GM23248 (cell line): ENCODE results near the gene ARHGAP5. TPM values are rescaled to one million over a fixed set of nuclear protein-coding genes. Genes with fewer than 3 reads are reported as not detected.
A peak's percentile ranks its signal among the peaks of the same experiment; 100 is the strongest.

ENCODE experiments used
- DNase-seq: peaks from one replicate; pipeline ENCODE4 v3.0.0-alpha.2; 2015
- H2AFZ ChIP-seq: fragments of 200-600 bp; sonication (generic); 2 replicates; pipeline ENCODE4 v1.6.1; 2016; ENCODE audit warnings: antibody characterized with exemption
- H3F3A ChIP-seq: fragments of 200-600 bp; sonication (generic); 2 replicates; pipeline ENCODE4 v1.6.1; 2016; ENCODE audit warnings: mild to moderate bottlenecking, antibody characterized with exemption, mixed run types; ENCODE audit not compliant: insufficient read depth
- H3K27ac ChIP-seq: fragments of 200-600 bp; sonication (generic); 2 replicates; pipeline ENCODE4 v1.5.1; 2016; ENCODE audit warnings: mild to moderate bottlenecking
- H3K27me3 ChIP-seq: fragments of 200-600 bp; sonication (generic); replicated peaks from 2 replicates; pipeline ENCODE4 v1.6.1; 2016; ENCODE audit warnings: mild to moderate bottlenecking; ENCODE audit not compliant: insufficient read depth
- H3K36me3 ChIP-seq: fragments of 200-600 bp; sonication (generic); 2 replicates; pipeline ENCODE4 v1.6.1; 2016; ENCODE audit warnings: low read depth, mild to moderate bottlenecking
- H3K4me1 ChIP-seq: fragments of 200-600 bp; sonication (generic); 2 replicates; pipeline ENCODE4 v1.6.1; 2016; ENCODE audit warnings: mild to moderate bottlenecking; ENCODE audit not compliant: insufficient read depth
- H3K4me2 ChIP-seq: fragments of 200-600 bp; sonication (generic); one replicate; pipeline ENCODE4 v1.6.1; 2016; ENCODE audit warnings: mild to moderate bottlenecking; ENCODE audit not compliant: unreplicated experiment
- H3K4me3 ChIP-seq: fragments of 200-600 bp; sonication (generic); 2 replicates; pipeline ENCODE4 v1.5.1; 2016; ENCODE audit warnings: mild to moderate bottlenecking
- H3K79me2 ChIP-seq: fragments of 200-600 bp; sonication (generic); 2 replicates; pipeline ENCODE4 v1.6.1; 2016; ENCODE audit warnings: mild to moderate bottlenecking; ENCODE audit not compliant: insufficient read depth
- H3K9ac ChIP-seq: fragments of 200-600 bp; sonication (generic); 2 replicates; pipeline ENCODE4 v1.6.1; 2016; ENCODE audit warnings: mild to moderate bottlenecking
- H3K9me2 ChIP-seq: fragments of 200-600 bp; sonication (generic); 2 replicates; pipeline ENCODE4 v1.6.1; 2016; ENCODE audit warnings: mixed run types, mild to moderate bottlenecking, moderate library complexity; ENCODE audit not compliant: insufficient read depth
- H3K9me3 ChIP-seq: fragments of 200-600 bp; sonication (generic); one replicate; pipeline ENCODE4 v1.6.1; 2017; ENCODE audit warnings: low read depth
- H4K20me1 ChIP-seq: fragments of 200-600 bp; sonication (generic); 2 replicates; pipeline ENCODE4 v1.6.0; 2016; ENCODE audit not compliant: insufficient read depth
- EZH2 ChIP-seq: fragments of 200-600 bp; sonication (generic); IDR thresholded peaks from 2 replicates; pipeline ENCODE4 v1.6.1; 2018; ENCODE audit warnings: antibody characterized with exemption, mild to moderate bottlenecking; ENCODE audit not compliant: insufficient read depth, poor library complexity, severe bottlenecking
- EZH2phosphoT487 ChIP-seq: fragments of 200-600 bp; sonication (generic); IDR thresholded peaks from 2 replicates; pipeline ENCODE4 v1.6.1; 2018; ENCODE audit warnings: antibody characterized with exemption, moderate library complexity, mild to moderate bottlenecking, low read depth; ENCODE audit not compliant: insufficient read depth
- WGBS, 2 experiments: methylation state at CpG; one replicate each; pipeline ENCODE4 v1.1.6; 2015 to 2017; ENCODE audit warnings: low lambda C conversion rate in 2 of 2, low coverage in 1 of 2; ENCODE audit errors: missing lambda C conversion rate in 2 of 2; 5-methylcytosine and 5-hydroxymethylcytosine counted together
- in situ Hi-C: fragments of 300-500 bp; cut with MboI; formaldehyde crosslinking; loops from 2 replicates; pipeline ENCODE4 v1.15.0; 2020
- polyA plus RNA-seq: library from polyadenylated mRNA; unstranded; fragments of >200 nt; fragmentation: Nextera tagmentation; extraction: Ambion mirVana; gene quantifications from 2 replicates; pipeline ENCODE4 v1.2.1, GENCODE V29; 2016
- total RNA-seq: library from RNA; depleted of rRNA; stranded (reverse); fragments of >200 nt; shearing (Covaris generic); gene quantifications from 2 replicates; pipeline ENCODE4 v1.2.3, GENCODE V29; 2014

Gene ARHGAP5
- total and polyA plus RNA-seq, 2 experiments from 2014 or later, result 34.6 to 80.1 TPM

DNA sequence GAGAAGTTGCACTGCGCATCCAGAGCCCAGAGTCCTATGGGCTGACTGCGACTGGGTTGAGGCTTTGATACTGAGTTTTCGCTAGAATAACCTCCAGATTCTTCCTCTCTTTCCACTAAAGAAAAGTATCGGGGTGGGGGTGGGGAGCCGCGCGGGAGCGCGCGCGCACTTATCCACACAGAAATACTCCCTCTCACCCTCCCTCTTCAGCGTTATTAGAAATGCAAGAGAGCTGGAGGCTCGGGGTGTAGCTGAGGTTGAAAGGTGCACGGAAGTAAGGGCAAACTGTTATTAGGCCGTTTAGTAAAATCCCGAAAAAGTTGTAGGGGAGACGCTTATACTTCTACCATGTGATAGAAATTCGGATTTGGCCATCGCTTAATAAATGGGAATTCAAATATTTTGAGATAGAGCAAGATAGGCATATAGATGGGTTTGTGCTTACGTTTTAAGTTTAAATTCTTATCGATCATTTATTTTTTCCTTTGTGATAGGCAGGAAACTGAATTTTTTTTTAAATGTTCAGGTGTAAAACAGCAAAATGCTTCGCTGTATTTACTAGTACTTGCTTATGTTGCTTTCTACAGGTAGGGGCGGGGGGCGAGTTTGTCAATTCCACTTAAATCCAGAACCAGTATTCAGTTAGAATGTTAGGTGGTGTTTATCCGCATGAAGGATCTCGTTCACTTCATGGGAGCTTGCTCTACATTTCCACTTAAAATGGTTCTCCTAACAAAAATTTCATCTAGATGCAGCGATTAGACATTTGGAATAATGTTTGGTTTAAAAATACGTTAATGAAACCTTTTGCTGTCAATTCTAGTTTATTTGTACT is 1.1 kb downstream of the ARHGAP5 start:
- Histone ChIP-seq H3K79me2 (peaks cover 70% of the 10 kb centered on the region), H3K4me1 (peaks cover 39% of the 10 kb centered on the region), H3K27me3 (no peaks in the 10 kb centered on the region), H2AFZ (peak overlapping the region; percentile 61), H3F3A (peaks cover 27% of the 10 kb centered on the region), H3K27ac (peak overlapping the region; percentile 93), H3K9ac (peak overlapping the region; percentile 90), H4K20me1 (peaks cover 18% of the 10 kb centered on the region), H3K36me3 (no peaks in the 10 kb centered on the region), H3K4me2 (peak overlapping the region; percentile 89), H3K9me2 (no peaks in the 10 kb centered on the region), H3K9me3 (no peaks in the 10 kb centered on the region), H3K4me3 (peak overlapping the region; percentile 86)
- in situ Hi-C loops, result no loop called here
- no peak for TF ChIP-seq EZH2phosphoT487
- TF ChIP-seq EZH2, result no peak
- WGBS, 2 experiments, result 2% methylated on average over 26 to 28 of the region's 28 CpGs
- DNase-seq, result peak; percentile 60

DNA sequence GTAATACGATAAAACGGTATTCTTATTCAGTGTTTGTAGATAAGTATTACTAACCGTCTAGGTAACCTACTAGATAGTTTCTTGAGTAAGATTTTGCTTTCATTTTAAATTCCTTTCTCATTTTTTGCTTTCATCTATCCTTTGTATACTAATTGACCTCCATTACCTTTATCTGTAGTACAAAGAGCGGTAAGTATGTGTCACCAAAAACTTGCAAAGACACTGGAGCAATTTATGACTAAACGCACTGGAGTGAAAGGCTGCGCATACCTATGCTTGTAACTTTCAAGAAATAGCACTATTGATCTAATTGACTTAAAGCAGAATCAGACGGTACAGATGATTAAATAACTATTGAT is 1.7 kb downstream of the ARHGAP5 start:
- WGBS, 2 experiments, result 60 to 63% methylated on average over 7 of the region's 7 CpGs
- peaks cover 27% of the 10 kb centered on the region for H3F3A ChIP-seq
- in situ Hi-C loops, result no loop called here
- H3K27me3 ChIP-seq, result no peaks in the 10 kb centered on the region
- H3K4me3 ChIP-seq, result peak overlapping the region; percentile 86
- peaks cover 20% of the 10 kb centered on the region for H4K20me1 ChIP-seq
- no peaks in the 10 kb centered on the region for H3K9me3 ChIP-seq
- H2AFZ ChIP-seq, result no peak overlapping the region
- H3K4me1 ChIP-seq, result peaks cover 39% of the 10 kb centered on the region
- peak overlapping the region; percentile 90 for H3K9ac ChIP-seq
- DNase-seq, result peak; percentile 36
- H3K27ac ChIP-seq, result peak overlapping the region; percentile 93
- TF ChIP-seq EZH2, result no peak
- no peak for TF ChIP-seq EZH2phosphoT487
- no peaks in the 10 kb centered on the region for H3K36me3 ChIP-seq
- peak overlapping the region; percentile 89 for H3K4me2 ChIP-seq
- H3K9me2 ChIP-seq, result no peaks in the 10 kb centered on the region
- H3K79me2 ChIP-seq, result peaks cover 76% of the 10 kb centered on the region

DNA sequence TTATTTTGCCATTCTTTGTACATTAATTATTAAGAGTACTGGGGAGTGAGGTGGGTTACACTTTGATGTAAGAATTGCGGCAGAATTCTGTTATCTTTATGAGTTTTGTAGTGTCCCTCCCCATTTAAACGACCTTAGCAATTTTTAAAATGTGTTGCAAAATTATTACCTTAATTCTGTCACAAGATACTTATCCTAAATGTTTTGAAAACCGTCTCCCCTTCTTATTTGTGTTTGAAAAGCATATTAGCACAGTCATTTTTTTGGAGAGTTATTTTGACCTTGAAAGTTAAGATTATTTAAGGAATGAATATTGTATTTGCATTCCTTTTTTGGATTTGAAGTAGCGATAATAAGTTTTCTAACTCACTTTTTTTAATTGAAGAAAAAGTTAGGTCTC is 2.2 kb downstream of the ARHGAP5 start:
- H3K9ac ChIP-seq, result peak overlapping the region; percentile 90; the same call in 1 of the 2 replicates
- H3K9me2 ChIP-seq, result no peaks in the 10 kb centered on the region
- no peak for DNase-seq
- H2AFZ ChIP-seq, result no peak overlapping the region
- no peaks in the 10 kb centered on the region for H3K9me3 ChIP-seq
- in situ Hi-C loops, result no loop called here
- H3K4me3 ChIP-seq, result peak overlapping the region; percentile 86
- H3K79me2 ChIP-seq, result peaks cover 78% of the 10 kb centered on the region
- H3K27ac ChIP-seq, result 0 out of 2 replicates have a peak overlapping the region, but pooled peaks have one; percentile 93
- WGBS, 2 experiments, result 94 to 96% methylated on average over 4 of the region's 4 CpGs
- H4K20me1 ChIP-seq, result peaks cover 24% of the 10 kb centered on the region
- peaks cover 27% of the 10 kb centered on the region for H3F3A ChIP-seq
- H3K27me3 ChIP-seq, result no peaks in the 10 kb centered on the region
- peak overlapping the region; percentile 89 for H3K4me2 ChIP-seq
- H3K36me3 ChIP-seq, result no peaks in the 10 kb centered on the region
- no peak for TF ChIP-seq EZH2phosphoT487
- TF ChIP-seq EZH2, result no peak
- H3K4me1 ChIP-seq, result peaks cover 37% of the 10 kb centered on the region

DNA sequence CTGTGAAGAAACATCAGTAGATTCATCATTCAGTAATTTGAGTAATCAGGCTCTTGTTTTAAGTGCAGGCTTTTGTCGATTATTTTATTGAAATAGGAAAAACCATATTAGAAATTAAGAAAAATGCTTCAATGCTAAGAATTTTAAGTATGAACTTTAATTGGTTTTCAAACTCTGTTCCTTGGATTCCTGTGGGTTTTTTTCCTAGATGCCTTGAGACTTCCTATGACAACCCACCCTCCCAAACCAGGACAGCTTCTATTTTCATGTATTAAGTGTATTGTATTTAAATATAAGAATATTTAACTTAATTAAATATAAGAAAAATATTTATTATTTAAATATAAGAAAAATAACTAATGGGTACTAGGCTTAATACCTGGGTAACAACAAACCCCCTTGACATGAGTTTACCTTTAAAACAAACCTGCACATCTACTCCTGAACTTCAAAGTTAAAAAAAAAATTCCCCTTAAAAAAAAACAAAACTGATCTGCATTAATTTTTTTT is 3.0 kb downstream of the ARHGAP5 start:
- Histone ChIP-seq H3K4me3 (peak overlapping the region; percentile 86), H3K36me3 (no peaks in the 10 kb centered on the region), H4K20me1 (peaks cover 31% of the 10 kb centered on the region), H3K79me2 (peaks cover 78% of the 10 kb centered on the region), H3K4me2 (peak overlapping the region; percentile 89), H3K27me3 (no peaks in the 10 kb centered on the region), H2AFZ (no peak overlapping the region), H3K9me3 (no peaks in the 10 kb centered on the region), H3F3A (peaks cover 24% of the 10 kb centered on the region), H3K27ac (0 out of 2 replicates have a peak overlapping the region, but pooled peaks have one; percentile 10), H3K9me2 (no peaks in the 10 kb centered on the region), H3K9ac (no peak overlapping the region), H3K4me1 (peaks cover 29% of the 10 kb centered on the region)
- WGBS, 2 experiments, result 50 to 56% methylated on average over 1 of the region's 1 CpG
- no peak for DNase-seq
- in situ Hi-C loops, result loop anchor here (10.0 kb wide), 1 partner anchor 165 kb away; no protein-coding TSS in a partner anchor
- TF ChIP-seq EZH2phosphoT487 (no peak), EZH2 (no peak)
